Skeletal muscle tissue (tissue), 4 donors: ENCODE data around the gene GARNL3. TPM values are rescaled to one million over a fixed set of nuclear protein-coding genes. Genes with fewer than 3 reads are reported as not detected.

Experiments
- H3K27ac ChIP-seq: one replicate; pipeline ENCODE4 v1.7.0; 2013; ENCODE audit warnings: mild to moderate bottlenecking, low read depth, low read length, inconsistent platforms
- H3K27me3 ChIP-seq, 3 donors: one replicate each; pipeline ENCODE4 v1.7.0; 2013; ENCODE audit warnings: low read length in 3 of 3; ENCODE audit not compliant: control insufficient read depth in 3 of 3, insufficient read depth in 3 of 3
- H3K36me3 ChIP-seq, 3 donors: one replicate each; pipeline ENCODE4 v1.7.0; 2013; ENCODE audit warnings: low read length in 3 of 3; ENCODE audit not compliant: control insufficient read depth in 3 of 3, insufficient read depth in 3 of 3
- H3K4me1 ChIP-seq, 3 donors: one replicate each; pipeline ENCODE4 v1.7.0; 2013; ENCODE audit warnings: low read length in 3 of 3, mild to moderate bottlenecking in 3 of 3; ENCODE audit not compliant: control insufficient read depth in 3 of 3, insufficient read depth in 3 of 3
- H3K4me3 ChIP-seq, 3 donors: one replicate each; pipeline ENCODE4 v1.7.0; 2013; ENCODE audit warnings: low read length in 3 of 3
- H3K9ac ChIP-seq, 3 donors: one replicate each; pipeline ENCODE4 v1.7.0; 2013; ENCODE audit warnings: low read length in 3 of 3, mild to moderate bottlenecking in 3 of 3, moderate library complexity in 2 of 3, low read depth in 1 of 3
- H3K9me3 ChIP-seq, 3 donors: one replicate each; pipeline ENCODE4 v1.7.0; 2013; ENCODE audit warnings: low read length in 3 of 3; ENCODE audit not compliant: control insufficient read depth in 3 of 3
- total RNA-seq: library from RNA; depleted of rRNA; stranded (reverse); fragments of >200 nt; gene quantifications from one replicate; pipeline ENCODE4 v1.2.3, GENCODE V29; 2014
- donor health status: Osteomylitis.

Gene GARNL3
- total RNA-seq, 1 donor from 2014 or later, result 21.9 TPM

- Histone ChIP-seq H3K9me3 (no peaks in the 10 kb centered on the region), H3K27me3 (no peaks in the 10 kb centered on the region), H3K36me3 (no peaks in the 10 kb centered on the region), H3K4me1 (peaks cover 14 to 20% (median 19%) of the 10 kb centered on the region in 3 donors), H3K4me3 (no peak overlapping the region), H3K9ac (no peak overlapping the region), H3K27ac (peak overlapping the region; percentile 16)
Measured at GRCh38 chr9:127307802-127308201, 43.2 kb downstream of the GARNL3 start.

- H3K27me3 ChIP-seq, result no peaks in the 10 kb centered on the region
- no peaks in the 10 kb centered on the region for H3K9me3 ChIP-seq
- peaks cover 0 to 4% (median 3%) of the 10 kb centered on the region in 3 donors for H3K36me3 ChIP-seq
- H3K4me1 ChIP-seq, result peaks cover 14 to 20% (median 19%) of the 10 kb centered on the region in 3 donors
- no peak overlapping the region for H3K4me3 ChIP-seq
- no peak overlapping the region for H3K9ac ChIP-seq
- peak overlapping the region; percentile 16 for H3K27ac ChIP-seq
Measured at GRCh38 chr9:127308652-127309434, 44.3 kb downstream of the GARNL3 start.

GRCh38 chr9:127309715-127310114 is 45.1 kb downstream of the GARNL3 start:
- Histone ChIP-seq H3K4me1 (peaks cover 14 to 20% (median 20%) of the 10 kb centered on the region in 3 donors), H3K27ac (no peak overlapping the region)

GRCh38 chr9:127311239-127311741 is 46.7 kb downstream of the GARNL3 start:
- H3K27ac ChIP-seq, result peak overlapping the region; percentile 56
- H3K4me3 ChIP-seq, result peak overlapping the region in 1 of 3 donors; percentile 27
- peak overlapping the region in 2 of 3 donors; percentile 7 to 40 for H3K9ac ChIP-seq
- no peaks in the 10 kb centered on the region for H3K27me3 ChIP-seq
- peaks cover 14 to 23% (median 20%) of the 10 kb centered on the region in 3 donors for H3K4me1 ChIP-seq
- H3K9me3 ChIP-seq, result no peaks in the 10 kb centered on the region
- peaks cover 0 to 6% (median 3%) of the 10 kb centered on the region in 3 donors for H3K36me3 ChIP-seq

More at GRCh38 chr9:127309715-127310114, 45.1 kb downstream of the GARNL3 start:
- H3K36me3 ChIP-seq, result peaks cover 0 to 6% (median 3%) of the 10 kb centered on the region in 3 donors
- no peaks in the 10 kb centered on the region for H3K9me3 ChIP-seq
- H3K4me3 ChIP-seq, result no peak overlapping the region
- no peak overlapping the region for H3K9ac ChIP-seq
- no peaks in the 10 kb centered on the region for H3K27me3 ChIP-seq

- H3K9me3 ChIP-seq, result no peaks in the 10 kb centered on the region
- peaks cover 14 to 18% (median 17%) of the 10 kb centered on the region in 3 donors for H3K4me1 ChIP-seq
- H3K27me3 ChIP-seq, result no peaks in the 10 kb centered on the region
- H3K4me3 ChIP-seq, result no peak overlapping the region
- no peak overlapping the region for H3K27ac ChIP-seq
- no peak overlapping the region for H3K9ac ChIP-seq
- H3K36me3 ChIP-seq, result peaks cover 0 to 6% (median 3%) of the 10 kb centered on the region in 3 donors
Measured at GRCh38 chr9:127313042-127313560, 48.5 kb downstream of the GARNL3 start.

GRCh38 chr9:127314911-127315310 is 50.3 kb downstream of the GARNL3 start:
- Histone ChIP-seq H3K27me3 (no peaks in the 10 kb centered on the region), H3K9me3 (no peaks in the 10 kb centered on the region), H3K27ac (no peak overlapping the region), H3K9ac (no peak overlapping the region), H3K36me3 (peaks cover 0 to 6% (median 3%) of the 10 kb centered on the region in 3 donors), H3K4me1 (peaks cover 16 to 20% (median 20%) of the 10 kb centered on the region in 3 donors), H3K4me3 (no peak overlapping the region)

GRCh38 chr9:127316586-127317323 is 52.2 kb downstream of the GARNL3 start:
- Histone ChIP-seq H3K27me3 (no peaks in the 10 kb centered on the region), H3K36me3 (peaks cover 0 to 6% (median 3%) of the 10 kb centered on the region in 3 donors), H3K9me3 (no peaks in the 10 kb centered on the region), H3K4me1 (peaks cover 10 to 13% (median 13%) of the 10 kb centered on the region in 3 donors), H3K4me3 (no peak overlapping the region), H3K9ac (no peak overlapping the region), H3K27ac (no peak overlapping the region)

- H3K9ac ChIP-seq, result peak overlapping the region in 1 of 3 donors; percentile 52
- peak overlapping the region in 1 of 3 donors; percentile 23 for H3K4me3 ChIP-seq
- peaks cover 6 to 13% (median 9%) of the 10 kb centered on the region in 3 donors for H3K4me1 ChIP-seq
- H3K27me3 ChIP-seq, result no peaks in the 10 kb centered on the region
- no peaks in the 10 kb centered on the region for H3K9me3 ChIP-seq
- H3K27ac ChIP-seq, result peak overlapping the region; percentile 21
- H3K36me3 ChIP-seq, result peaks cover 0 to 2% (median 0%) of the 10 kb centered on the region in 3 donors
Measured at GRCh38 chr9:127318651-127319167, 54.1 kb downstream of the GARNL3 start.

- H3K9me3 ChIP-seq, result no peaks in the 10 kb centered on the region
- H3K27me3 ChIP-seq, result no peaks in the 10 kb centered on the region
- no peak overlapping the region for H3K27ac ChIP-seq
- H3K9ac ChIP-seq, result no peak overlapping the region
- H3K4me1 ChIP-seq, result peaks cover 6 to 13% (median 9%) of the 10 kb centered on the region in 3 donors
- H3K4me3 ChIP-seq, result no peak overlapping the region
- H3K36me3 ChIP-seq, result peaks cover 0 to 2% (median 0%) of the 10 kb centered on the region in 3 donors
Measured at GRCh38 chr9:127319366-127320114, 55.0 kb downstream of the GARNL3 start.
